ENCODE data around the gene GRIK5.

Gene GRIK5

DNA sequence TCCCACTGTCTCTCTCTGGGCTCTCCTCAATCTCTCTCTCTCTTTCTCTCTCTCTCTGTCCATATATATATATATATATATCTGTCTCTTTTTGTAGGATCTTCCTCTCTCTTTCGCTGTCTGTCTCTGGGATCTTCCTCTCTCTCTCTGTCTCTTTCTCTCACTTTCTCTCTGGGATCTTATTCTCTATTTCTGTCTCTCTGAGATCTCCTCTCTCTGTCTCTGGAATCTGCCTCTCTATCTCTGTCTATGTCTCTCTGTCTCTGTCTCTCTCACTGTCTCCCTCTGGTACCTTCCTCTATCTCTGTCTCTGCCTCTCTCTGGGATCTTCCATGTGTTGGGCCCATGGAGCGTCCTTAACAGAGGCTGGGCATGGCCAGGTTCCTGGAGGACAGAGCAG, 79.4 kb downstream of the GRIK5 start:
- no peaks in the 10 kb centered on the region for H3F3A ChIP-seq (ENCODE audit: control insufficient read depth, insufficient read depth)
- TF ChIP-seq, protein P1, sequence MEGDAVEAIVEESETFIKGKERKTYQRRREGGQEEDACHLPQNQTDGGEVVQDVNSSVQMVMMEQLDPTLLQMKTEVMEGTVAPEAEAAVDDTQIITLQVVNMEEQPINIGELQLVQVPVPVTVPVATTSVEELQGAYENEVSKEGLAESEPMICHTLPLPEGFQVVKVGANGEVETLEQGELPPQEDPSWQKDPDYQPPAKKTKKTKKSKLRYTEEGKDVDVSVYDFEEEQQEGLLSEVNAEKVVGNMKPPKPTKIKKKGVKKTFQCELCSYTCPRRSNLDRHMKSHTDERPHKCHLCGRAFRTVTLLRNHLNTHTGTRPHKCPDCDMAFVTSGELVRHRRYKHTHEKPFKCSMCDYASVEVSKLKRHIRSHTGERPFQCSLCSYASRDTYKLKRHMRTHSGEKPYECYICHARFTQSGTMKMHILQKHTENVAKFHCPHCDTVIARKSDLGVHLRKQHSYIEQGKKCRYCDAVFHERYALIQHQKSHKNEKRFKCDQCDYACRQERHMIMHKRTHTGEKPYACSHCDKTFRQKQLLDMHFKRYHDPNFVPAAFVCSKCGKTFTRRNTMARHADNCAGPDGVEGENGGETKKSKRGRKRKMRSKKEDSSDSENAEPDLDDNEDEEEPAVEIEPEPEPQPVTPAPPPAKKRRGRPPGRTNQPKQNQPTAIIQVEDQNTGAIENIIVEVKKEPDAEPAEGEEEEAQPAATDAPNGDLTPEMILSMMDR (IDR thresholded peaks at IDR 0.05; ENCODE audit: low read depth, low read length, poor library complexity, severe bottlenecking), result no peak
- no peak for TF ChIP-seq EZH2phosphoT487 (IDR thresholded peaks at IDR 0.05; ENCODE audit: borderline replicate concordance, low read length)
- no peak overlapping the region for H3K4me3 ChIP-seq (ENCODE audit: low read length)
- no peaks in the 10 kb centered on the region for H3K9me3 ChIP-seq (ENCODE audit: control insufficient read depth, insufficient read depth, low read length)
- H3K9me2 ChIP-seq (replicated peaks; ENCODE audit: control insufficient read depth, low read length), result no peaks in the 10 kb centered on the region
- H3K4me1 ChIP-seq (ENCODE audit: control insufficient read depth, low read length), result peaks cover 25% of the 10 kb centered on the region
- peaks cover 16% of the 10 kb centered on the region for H3K79me2 ChIP-seq (ENCODE audit: control insufficient read depth, low read length)
- H4K20me1 ChIP-seq (ENCODE audit: control insufficient read depth, insufficient read depth, low read depth, low read length), result peaks cover 6% of the 10 kb centered on the region; the same call in 1 of the 2 replicates
- peaks cover 15% of the 10 kb centered on the region; the same call in 1 of the 2 replicates for H3K36me3 ChIP-seq (ENCODE audit: control insufficient read depth, low read length)
- H3K27ac ChIP-seq (ENCODE audit: low read depth, low read length), result no peak overlapping the region
- no peaks in the 10 kb centered on the region for H3K27me3 ChIP-seq (ENCODE audit: control insufficient read depth, low read length)
- H3K4me2 ChIP-seq (ENCODE audit: low read length), result no peak overlapping the region

DNA sequence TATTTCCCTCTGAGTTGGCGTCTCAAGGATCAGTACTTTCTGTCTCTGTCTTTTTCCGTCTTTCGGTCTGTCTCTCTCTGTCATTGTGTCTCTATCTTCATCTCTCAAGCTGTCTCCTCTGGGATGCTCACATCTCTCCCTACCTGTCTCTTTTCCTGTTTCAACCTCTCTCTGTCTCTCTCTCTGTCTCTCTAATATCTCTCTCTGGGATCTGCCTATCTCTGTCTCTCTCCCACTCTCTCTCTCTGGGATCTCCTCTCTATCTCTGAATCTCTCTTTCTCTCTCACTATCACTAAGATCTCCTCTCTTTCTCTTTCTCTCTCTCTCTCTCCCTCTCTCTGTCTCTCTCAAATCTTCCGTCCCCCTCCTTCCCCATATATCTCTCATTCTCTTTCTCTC, 80.0 kb downstream of the GRIK5 start:
- Histone ChIP-seq H3K9me2 (replicated peaks; ENCODE audit: control insufficient read depth, low read length) (no peaks in the 10 kb centered on the region), H3K27me3 (ENCODE audit: control insufficient read depth, low read length) (no peaks in the 10 kb centered on the region), H3K4me2 (ENCODE audit: low read length) (no peak overlapping the region), H3F3A (ENCODE audit: control insufficient read depth, insufficient read depth) (no peaks in the 10 kb centered on the region), H4K20me1 (ENCODE audit: control insufficient read depth, insufficient read depth, low read depth, low read length) (peaks cover 6% of the 10 kb centered on the region; the same call in 1 of the 2 replicates), H3K79me2 (ENCODE audit: control insufficient read depth, low read length) (peaks cover 16% of the 10 kb centered on the region), H3K27ac (ENCODE audit: low read depth, low read length) (no peak overlapping the region), H3K4me1 (ENCODE audit: control insufficient read depth, low read length) (peaks cover 19% of the 10 kb centered on the region), H3K4me3 (ENCODE audit: low read length) (no peak overlapping the region), H3K36me3 (ENCODE audit: control insufficient read depth, low read length) (peaks cover 20% of the 10 kb centered on the region), H3K9me3 (ENCODE audit: control insufficient read depth, insufficient read depth, low read length) (no peaks in the 10 kb centered on the region)
- TF ChIP-seq EZH2phosphoT487 (IDR thresholded peaks at IDR 0.05; ENCODE audit: borderline replicate concordance, low read length), result no peak
- TF ChIP-seq, protein P1 (IDR thresholded peaks at IDR 0.05; ENCODE audit: low read depth, low read length, poor library complexity, severe bottlenecking), result no peak

DNA sequence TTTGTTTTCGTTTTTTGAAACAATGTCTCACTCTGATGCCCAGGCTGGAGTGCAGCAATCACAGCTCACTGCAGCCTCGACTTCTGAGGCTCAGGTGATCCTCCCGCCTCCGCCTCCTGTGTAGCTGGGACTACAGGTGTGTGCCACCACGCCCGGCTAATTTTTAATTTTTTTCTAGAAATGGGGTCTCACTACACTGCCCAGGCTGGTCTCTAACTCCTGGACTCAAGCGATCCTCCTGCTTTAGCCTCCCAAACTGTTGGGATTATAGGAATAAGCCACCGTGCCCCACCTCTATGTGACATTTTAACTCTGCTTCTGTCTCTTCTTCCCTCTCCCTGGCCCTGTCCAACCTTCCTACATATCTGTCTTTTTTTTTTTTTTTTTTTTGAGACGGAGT, 81.1 kb downstream of the GRIK5 start:
- Histone ChIP-seq H3K36me3 (ENCODE audit: control insufficient read depth, low read length) (peaks cover 26% of the 10 kb centered on the region), H3K4me2 (ENCODE audit: low read length) (no peak overlapping the region), H3K27me3 (ENCODE audit: control insufficient read depth, low read length) (no peaks in the 10 kb centered on the region), H3K9me3 (ENCODE audit: control insufficient read depth, insufficient read depth, low read length) (no peaks in the 10 kb centered on the region), H3K27ac (ENCODE audit: low read depth, low read length) (no peak overlapping the region), H3K4me3 (ENCODE audit: low read length) (no peak overlapping the region), H4K20me1 (ENCODE audit: control insufficient read depth, insufficient read depth, low read depth, low read length) (peaks cover 6% of the 10 kb centered on the region; the same call in 1 of the 2 replicates), H3K4me1 (ENCODE audit: control insufficient read depth, low read length) (peaks cover 11% of the 10 kb centered on the region), H3K79me2 (ENCODE audit: control insufficient read depth, low read length) (peaks cover 16% of the 10 kb centered on the region), H3F3A (ENCODE audit: control insufficient read depth, insufficient read depth) (no peaks in the 10 kb centered on the region), H3K9me2 (replicated peaks; ENCODE audit: control insufficient read depth, low read length) (no peaks in the 10 kb centered on the region)
- TF ChIP-seq, protein P1 (IDR thresholded peaks at IDR 0.05; ENCODE audit: low read depth, low read length, poor library complexity, severe bottlenecking), result no peak
- no peak for TF ChIP-seq EZH2phosphoT487 (IDR thresholded peaks at IDR 0.05; ENCODE audit: borderline replicate concordance, low read length)

Measured in DOHH2 (cell line).